A549 (cell line): ENCODE data around the gene CEP290. TPM values are rescaled to one million over a fixed set of nuclear protein-coding genes. Genes with fewer than 3 reads are reported as not detected.

Experiments
- ATAC-seq, 2 experiments: fragments of 200-7000 bp in 1 of 2; fragments of >200 bp in 1 of 2; cut with Nextera tagmentation in 1 of 2; cut with Tn5 transposase in 1 of 2; 3 replicates each; pipeline versions ENCODE4 v1.8.0 to v1.9.1; 2018 to 2020; ENCODE audit warnings: mild to moderate bottlenecking in 1 of 2, moderate library complexity in 1 of 2
- CTCF ChIA-PET: fragments of 300-600 bp; sonication (Branson Sonifier 250); formaldehyde crosslinking; extraction: SDS; loops from one replicate; lab custom pipeline; 2021; ENCODE audit warnings: antibody characterized with exemption, inconsistent platforms; lab: Yijun Ruan, JAX
- POLR2A ChIA-PET: fragments of 350-600 bp; formaldehyde crosslinking; extraction: SDS; loops from one replicate; lab custom pipeline; 2021; ENCODE audit warnings: antibody characterized with exemption, inconsistent platforms; lab: Yijun Ruan, JAX
- DNase-seq, 2 experiments: peaks; one replicate each; pipeline versions ENCODE4 v3.0.0 to v3.0.0-alpha.2; 2011 to 2016; ENCODE audit warnings: low read depth in 1 of 2, low spot score in 1 of 2
- FAIRE-seq: peaks from 2 replicates; lab custom pipeline; 2011; peaks lifted over from hg19 to GRCh38; lab: Jason Lieb, UNC
- H3K27ac ChIP-seq, 2 experiments: fragments of >200 bp; sonication (Bioruptor Twin); formaldehyde crosslinking; 3 replicates each; pipeline ENCODE4 v1.5.1; 2016 to 2017
- H3K4me1 ChIP-seq: fragments of >200 bp; sonication (Bioruptor Twin); formaldehyde crosslinking; 3 replicates; pipeline ENCODE4 v1.6.1; 2016
- H3K4me2 ChIP-seq: fragments of >200 bp; sonication (Bioruptor Twin); formaldehyde crosslinking; 3 replicates; pipeline ENCODE4 v1.6.1; 2016
- H3K4me3 ChIP-seq: fragments of >200 bp; sonication (Bioruptor Twin); formaldehyde crosslinking; 3 replicates; pipeline ENCODE4 v1.5.1; 2016
- H3K9me3 ChIP-seq: fragments of >200 bp; sonication (Bioruptor Twin); formaldehyde crosslinking; 3 replicates; pipeline ENCODE4 v1.6.1; 2016
- BHLHE40 ChIP-seq: IDR thresholded peaks from 2 replicates; pipeline ENCODE4 v1.6.1; 2012; ENCODE audit warnings: low read depth, low read length, inconsistent platforms
- EHF ChIP-seq: fragments of 250-450 bp; sonication (Bioruptor Pico); IDR thresholded peaks from 2 replicates; pipeline ENCODE4 v1.5.0; 2020; ENCODE audit warnings: mild to moderate bottlenecking
- EP300 ChIP-seq, 2 experiments: fragments of >200 bp; sonication (Bioruptor Twin); formaldehyde crosslinking; IDR thresholded peaks; 2 replicates in 1 of 2; 3 replicates in 1 of 2; pipeline ENCODE4 v1.6.1; 2016 to 2017
- ESRRA ChIP-seq: fragments of 150-350 bp; IDR thresholded peaks from 2 replicates; pipeline ENCODE4 v1.6.1; 2014; ENCODE audit warnings: mild to moderate bottlenecking, low read length, borderline replicate concordance
- FOSL2 ChIP-seq, 2 experiments: fragments of 450-650 bp in 1 of 2; fragments of >200 bp in 1 of 2; sonication (Bioruptor Twin) in 1 of 2; formaldehyde crosslinking; IDR thresholded peaks; 2 replicates each; pipeline versions ENCODE4 v1.5.0 to v1.6.1; 2016 to 2020; ENCODE audit warnings: mild to moderate bottlenecking in 1 of 2, moderate library complexity in 1 of 2
- HDAC2 ChIP-seq: fragments of 200-600 bp; sonication (generic); IDR thresholded peaks from 2 replicates; pipeline ENCODE4 v1.6.1; 2016
- HOXA7 ChIP-seq: fragments of 250-450 bp; sonication (Bioruptor Pico); IDR thresholded peaks from 2 replicates; pipeline ENCODE4 v1.5.0; 2020; ENCODE audit warnings: mild to moderate bottlenecking, moderate library complexity
- HOXB5 ChIP-seq: fragments of 250-450 bp; sonication (Bioruptor Pico); IDR thresholded peaks from 2 replicates; pipeline ENCODE4 v1.5.0; 2020; ENCODE audit warnings: mild to moderate bottlenecking, moderate library complexity
- MAZ ChIP-seq: fragments of 150-350 bp; IDR thresholded peaks from 2 replicates; pipeline ENCODE4 v1.6.1; 2014; ENCODE audit warnings: antibody characterized with exemption, low read depth, low read length, borderline replicate concordance
- MYC ChIP-seq: IDR thresholded peaks from 2 replicates; pipeline ENCODE4 v1.6.1; 2012; ENCODE audit warnings: mild to moderate bottlenecking, inconsistent platforms, low read length, improper control_type of control experiment, borderline replicate concordance
- NFE2L2 ChIP-seq: fragments of 150-350 bp; conservative IDR thresholded peaks from 2 replicates; pipeline ENCODE4 v1.6.1; 2014; ENCODE audit warnings: low read length
- NR3C1 ChIP-seq: fragments of >200 bp; sonication (Bioruptor Twin); formaldehyde crosslinking; IDR thresholded peaks from 3 replicates; pipeline ENCODE4 v1.6.1; 2017
- PHF8 ChIP-seq: fragments of 200-600 bp; sonication (generic); IDR thresholded peaks from 2 replicates; pipeline ENCODE4 v1.6.1; 2016; ENCODE audit warnings: low read depth, mild to moderate bottlenecking, antibody characterized with exemption, moderate library complexity, borderline replicate concordance
- POLR2AphosphoS2 ChIP-seq: conservative IDR thresholded peaks from 2 replicates; pipeline ENCODE4 v1.6.1; 2012; ENCODE audit warnings: low read length, improper control_type of control experiment, inconsistent platforms
- RAD21 ChIP-seq, 2 experiments: fragments of >200 bp in 1 of 2; sonication (Bioruptor Twin) in 1 of 2; formaldehyde crosslinking in 1 of 2; IDR thresholded peaks in 1 of 2; conservative IDR thresholded peaks in 1 of 2; 2 replicates in 1 of 2; 3 replicates in 1 of 2; pipeline ENCODE4 v1.6.1; 2012 to 2018; ENCODE audit warnings: inconsistent platforms in 1 of 2
- RFX5 ChIP-seq: fragments of 450-650 bp; IDR thresholded peaks from 2 replicates; pipeline ENCODE4 v1.7.1; 2014; ENCODE audit warnings: antibody characterized with exemption, mild to moderate bottlenecking, moderate library complexity
- SMC3 ChIP-seq: fragments of >200 bp; sonication (Bioruptor Twin); formaldehyde crosslinking; IDR thresholded peaks from 3 replicates; pipeline ENCODE4 v1.6.1; 2018; ENCODE audit warnings: inconsistent platforms
- SREBF2 ChIP-seq: fragments of 450-650 bp; IDR thresholded peaks from 2 replicates; pipeline ENCODE4 v1.6.1; 2014; ENCODE audit warnings: mild to moderate bottlenecking, moderate library complexity
- WGBS: methylation state at CpG from one replicate; pipeline ENCODE4 v1.1.6; 2017; ENCODE audit errors: missing lambda C conversion rate; 5-methylcytosine and 5-hydroxymethylcytosine counted together
- polyA plus RNA-seq, 4 experiments: library from polyadenylated mRNA; depleted of rRNA in 3 of 4; stranded (reverse); fragments of >200 nt; fragmentation: RNase III in 1 of 4; extraction: RNeasy Plus Mini Kit Qiagen cat#74134 plus additional on column Dnase treatment in 1 of 4; gene quantifications; 2 replicates in 3 of 4; 3 replicates in 1 of 4; pipeline ENCODE4 v1.2.3, GENCODE V29; 2011 to 2017
- TF ChIP-seq, protein P1 (sequence below): fragments of 250-450 bp; sonication (Bioruptor Pico); IDR thresholded peaks from 2 replicates; pipeline ENCODE4 v1.5.0; 2020; ENCODE audit warnings: low read depth, mild to moderate bottlenecking, moderate library complexity
- TF ChIP-seq, protein P2 (sequence below): fragments of >200 bp; sonication (Bioruptor Twin); formaldehyde crosslinking; IDR thresholded peaks from 3 replicates; pipeline ENCODE4 v1.5.1; 2016

The CEP290 gene
- polyA plus RNA-seq, 2 of the 4 experiments (the other 2 are of a cell fraction) = 6.7 to 23.1 TPM

DNA sequence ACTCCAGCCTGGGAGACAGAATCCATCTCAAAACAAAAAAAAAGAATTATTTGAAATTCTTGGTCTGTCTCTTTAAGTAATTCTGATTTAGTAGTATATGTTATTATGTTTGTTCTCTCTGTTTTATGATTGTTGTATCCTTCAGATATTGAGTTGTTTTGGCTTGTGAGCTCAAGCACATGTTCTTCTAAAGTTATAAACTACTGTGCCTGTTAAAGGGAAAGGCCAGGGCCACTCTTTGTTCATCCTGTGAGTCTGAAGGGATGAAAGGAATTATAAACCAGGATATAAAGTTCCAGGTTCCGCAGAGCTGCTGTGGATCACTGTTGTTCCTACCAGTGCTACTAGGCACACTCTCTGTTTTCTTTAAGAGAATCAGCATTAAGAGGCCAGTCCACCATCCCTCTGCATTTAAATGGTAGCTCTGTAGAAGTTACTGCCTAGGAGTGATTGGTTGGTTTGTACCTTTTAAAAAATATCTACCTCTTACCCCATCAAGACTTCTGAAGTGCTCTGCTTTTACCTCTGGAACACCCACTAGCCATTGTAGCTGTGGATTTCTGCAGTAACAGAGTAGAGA is 14.3 kb upstream of the CEP290 start (continued):
- TF ChIP-seq HOXB5 (CRISPR knock-in tag) = no peak
- no peak for TF ChIP-seq HDAC2
- no peak for TF ChIP-seq BHLHE40
- TF ChIP-seq EP300 (IDR thresholded peaks at IDR 0.05) = no peak
- no peak for TF ChIP-seq RFX5
- TF ChIP-seq MYC = no peak
- no peak for TF ChIP-seq PHF8

DNA sequence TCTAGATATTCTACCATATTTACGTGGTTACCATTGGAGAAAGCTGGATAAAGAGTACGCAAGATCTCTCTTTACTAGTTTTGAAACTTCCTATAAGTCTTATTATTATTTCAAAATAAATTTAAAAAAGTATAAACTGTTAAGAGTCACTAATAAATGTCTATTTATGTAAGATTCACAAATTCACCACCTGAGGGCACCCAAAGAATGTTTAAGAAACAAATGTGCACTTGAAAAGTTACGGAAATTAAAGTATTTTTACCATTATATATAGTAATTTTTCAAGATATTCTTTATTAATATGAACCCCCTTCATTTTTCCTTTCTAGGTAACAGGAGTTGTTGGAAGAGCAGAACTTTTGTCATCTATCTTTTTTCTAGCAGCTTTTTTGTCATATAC is 12.1 kb upstream of the CEP290 start:
- Histone ChIP-seq H3K4me2 (no peak overlapping the region), H3K9me3 (no peaks in the 10 kb centered on the region), H3K27ac (no peak overlapping the region), H3K4me1 (no peaks in the 10 kb centered on the region), H3K4me3 (no peak overlapping the region)
- DNase-seq (peak in 1 of 2 experiments; percentile 55), ATAC-seq (no peak), FAIRE-seq (no peak)
- POLR2A ChIA-PET = no interaction called here
- CTCF ChIA-PET = interaction anchor here (0.6 to 3.6 kb wide), 12 partner anchors 9 to 1220 kb away, joined by 3 to 32 read pairs (median 4); partner anchors contain the start of genes CEP290, KITLG and TMTC3
- TF ChIP-seq RAD21 (conservative IDR thresholded peaks at IDR 0.05 in 1 of 2, IDR thresholded peaks at IDR 0.05 in 1 of 2) (peak; percentile 71 to 92), SMC3 (peak; percentile 86), POLR2AphosphoS2 (no peak)
- TF ChIP-seq, protein P1, sequence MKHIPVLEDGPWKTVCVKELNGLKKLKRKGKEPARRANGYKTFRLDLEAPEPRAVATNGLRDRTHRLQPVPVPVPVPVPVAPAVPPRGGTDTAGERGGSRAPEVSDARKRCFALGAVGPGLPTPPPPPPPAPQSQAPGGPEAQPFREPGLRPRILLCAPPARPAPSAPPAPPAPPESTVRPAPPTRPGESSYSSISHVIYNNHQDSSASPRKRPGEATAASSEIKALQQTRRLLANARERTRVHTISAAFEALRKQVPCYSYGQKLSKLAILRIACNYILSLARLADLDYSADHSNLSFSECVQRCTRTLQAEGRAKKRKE (CRISPR knock-in tag) = no peak
- TF ChIP-seq, protein P2, sequence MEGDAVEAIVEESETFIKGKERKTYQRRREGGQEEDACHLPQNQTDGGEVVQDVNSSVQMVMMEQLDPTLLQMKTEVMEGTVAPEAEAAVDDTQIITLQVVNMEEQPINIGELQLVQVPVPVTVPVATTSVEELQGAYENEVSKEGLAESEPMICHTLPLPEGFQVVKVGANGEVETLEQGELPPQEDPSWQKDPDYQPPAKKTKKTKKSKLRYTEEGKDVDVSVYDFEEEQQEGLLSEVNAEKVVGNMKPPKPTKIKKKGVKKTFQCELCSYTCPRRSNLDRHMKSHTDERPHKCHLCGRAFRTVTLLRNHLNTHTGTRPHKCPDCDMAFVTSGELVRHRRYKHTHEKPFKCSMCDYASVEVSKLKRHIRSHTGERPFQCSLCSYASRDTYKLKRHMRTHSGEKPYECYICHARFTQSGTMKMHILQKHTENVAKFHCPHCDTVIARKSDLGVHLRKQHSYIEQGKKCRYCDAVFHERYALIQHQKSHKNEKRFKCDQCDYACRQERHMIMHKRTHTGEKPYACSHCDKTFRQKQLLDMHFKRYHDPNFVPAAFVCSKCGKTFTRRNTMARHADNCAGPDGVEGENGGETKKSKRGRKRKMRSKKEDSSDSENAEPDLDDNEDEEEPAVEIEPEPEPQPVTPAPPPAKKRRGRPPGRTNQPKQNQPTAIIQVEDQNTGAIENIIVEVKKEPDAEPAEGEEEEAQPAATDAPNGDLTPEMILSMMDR = peak; percentile 73
- 50% methylated on average over 3 of the region's 3 CpGs for WGBS

DNA sequence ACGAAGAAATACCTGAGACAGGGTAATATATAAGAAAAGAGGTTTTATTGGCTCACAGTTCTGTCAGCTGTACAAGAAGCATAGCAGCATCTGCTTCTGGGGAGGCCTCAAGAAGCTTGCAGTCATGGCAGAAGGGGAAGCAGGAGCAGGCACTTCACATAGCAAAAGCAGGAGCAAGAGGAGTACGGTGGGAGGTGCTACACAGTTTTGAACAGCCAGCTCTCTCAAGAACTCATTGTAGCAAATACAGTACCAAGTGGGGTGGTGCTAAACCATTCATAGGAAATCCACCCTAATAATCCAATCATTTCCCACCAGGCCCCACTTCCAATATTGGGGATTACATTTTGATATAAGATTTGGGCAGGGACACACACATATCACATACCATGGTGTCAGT is 8.2 kb upstream of the CEP290 start:
- Histone ChIP-seq H3K9me3 (no peaks in the 10 kb centered on the region), H3K4me1 (peaks cover 8% of the 10 kb centered on the region; the same call in 2 of the 3 replicates), H3K27ac (no peak overlapping the region), H3K4me2 (no peak overlapping the region), H3K4me3 (no peak overlapping the region)
- no peak for FAIRE-seq
- no peak for DNase-seq
- ChIA-PET CTCF (interaction anchor here (1.3 kb wide), 1 partner anchor 844 kb away, joined by 5 read pairs; no protein-coding TSS in a partner anchor), POLR2A (no interaction called here)
- TF ChIP-seq FOSL2 (IDR thresholded peaks at IDR 0.05) (no peak), FOSL2 (CRISPR knock-in tag; IDR thresholded peaks at IDR 0.05) (no peak), SREBF2 (no peak), HOXA7 (CRISPR knock-in tag) (no peak), HDAC2 (no peak), EHF (CRISPR knock-in tag) (no peak), NR3C1 (no peak), ESRRA (no peak), SMC3 (no peak), NFE2L2 (no peak), RAD21 (conservative IDR thresholded peaks at IDR 0.05 in 1 of 2, IDR thresholded peaks at IDR 0.05 in 1 of 2) (no peak), MAZ (no peak)
- TF ChIP-seq, protein P1 (CRISPR knock-in tag) = no peak
- WGBS = 97% methylated on average over 2 of the region's 2 CpGs
- ATAC-seq = no peak
